ENCODE results near the gene PCSK7.

GRCh38 chr11:117217141-117218084 lies 14.5 kb downstream of the PCSK7 start:
- no peak for TF ChIP-seq POLR2A (IDR thresholded peaks at IDR 0.05)
- TF ChIP-seq CTCF (IDR thresholded peaks at IDR 0.05): no peak
